ENCODE measurements around the gene PPM1F.

DNA sequence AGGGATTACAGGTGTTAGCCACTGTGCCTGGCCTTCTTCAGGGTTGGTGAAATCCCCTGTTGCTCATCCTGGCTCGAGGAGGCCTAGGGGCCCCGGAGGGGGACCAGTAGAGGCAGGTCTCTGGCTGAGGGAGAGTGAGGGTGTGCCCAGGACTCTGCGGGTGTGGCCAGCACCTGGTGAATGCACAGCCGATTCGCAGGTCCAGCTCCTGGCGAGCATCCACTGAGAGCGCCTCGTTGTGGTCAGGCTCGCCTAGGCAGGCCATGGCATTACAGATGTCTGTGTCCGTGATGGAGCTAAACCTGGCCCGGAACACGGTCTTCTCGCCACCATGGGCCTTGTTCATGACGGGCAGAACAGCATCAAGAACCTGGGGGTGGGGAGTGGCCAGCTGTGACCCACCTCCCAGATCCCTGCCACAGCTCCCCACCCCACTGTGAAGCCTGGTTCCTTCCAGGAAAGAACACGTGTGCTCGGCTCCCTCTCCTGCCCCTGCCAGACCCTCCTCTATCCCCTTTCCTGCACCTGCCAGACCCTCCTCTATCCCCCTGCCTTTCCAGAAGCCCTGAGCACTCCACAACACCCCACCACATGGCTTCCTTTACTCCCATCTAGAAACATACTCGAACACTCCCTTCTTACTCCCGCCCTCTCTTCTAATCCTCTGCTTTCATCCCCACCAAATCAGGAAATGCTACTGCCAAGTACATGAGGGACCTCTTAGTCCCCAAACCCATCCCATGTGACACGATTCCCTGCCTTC is 17.6 kb upstream of the PPM1F start:
- no peak for TF ChIP-seq CTCF (IDR thresholded peaks at IDR 0.05)
- no peak for TF ChIP-seq POLR2A (IDR thresholded peaks at IDR 0.05)
